Cardiac septum (tissue), 1 donor: Measurements from ENCODE around the gene MTCH2. TPM values are rescaled to one million over a fixed set of nuclear protein-coding genes. Genes with fewer than 3 reads are reported as not detected.
"Not testable (repeated sequence)": the region's sequence is repeated elsewhere in the genome, so short reads cannot be mapped to it uniquely, and the experiment has no call there.

Experiments
- DNase-seq: peaks from one replicate; pipeline ENCODE4 v3.0.0-alpha.2; 2020; ENCODE audit warnings: low spot score
- intact Hi-C: fragments of 100-400 bp; cut with DNase I; formaldehyde crosslinking; loops from one replicate; pipeline ENCODE4 v1.14.0; 2022
- long read RNA-seq: library from polyadenylated mRNA; unstranded; transcript quantifications from one replicate; pipeline ENCODE4 v2.0.0, GENCODE V29; 2021
- total RNA-seq: library from RNA; stranded (reverse); fragmentation: NEBNext Ultra II Directional; extraction: Animal tissue kit (Norgen Biotek cat#: 25700); gene quantifications from one replicate; pipeline ENCODE4 v1.2.1, GENCODE V29; 2021
- donor health status: DM: no; HTN: no; CAD: no.

The MTCH2 gene
- total RNA-seq, result 77.4 TPM
- long read RNA-seq, transcript MTCH2-201 (13 exons, 2,587 nt), result major isoform, 86 of 111 reads
- long read RNA-seq, partial matches to known transcripts, result 6 of 111 reads
- long read RNA-seq, other reads (novel, unspliced or antisense), result 19 of 111 reads

GRCh38 chr11:47642099-47642855, at the start of gene MTCH2:
TSS of gene MTCH2 (minus strand) at chr11:47642559. CDS start at chr11:47642465, 94 bp downstream.
- intact Hi-C loops, result loop anchor here (2.0 kb wide), 1 partner anchor 207 kb away; the partner anchor contains the start of gene NUP160
- DNase-seq, result peak; percentile 98

- no peak for DNase-seq
- intact Hi-C loops, result no loop called here
These were observed 49.6 kb upstream of the MTCH2 start for GRCh38 chr11:47691979-47692378.

- intact Hi-C loops, result no loop called here
- DNase-seq, result no peak
These were observed 47.1 kb upstream of the MTCH2 start for GRCh38 chr11:47689480-47689879.

GRCh38 chr11:47688991-47689390, 46.6 kb upstream of the MTCH2 start:
- intact Hi-C loops, result no loop called here
- no peak for DNase-seq

- intact Hi-C loops, result no loop called here
- peak; percentile 26 for DNase-seq
These were observed 45.8 kb upstream of the MTCH2 start for GRCh38 chr11:47688111-47688510.

- DNase-seq, intact Hi-C loops: not testable (repeated sequence)
These were observed 44.3 kb upstream of the MTCH2 start for GRCh38 chr11:47686704-47687103.

GRCh38 chr11:47686151-47686550, 43.8 kb upstream of the MTCH2 start:
- no peak for DNase-seq
- intact Hi-C loops, result no loop called here

- intact Hi-C loops, result no loop called here
- no peak for DNase-seq
These were observed 33.5 kb upstream of the MTCH2 start for GRCh38 chr11:47675851-47676250.

- no peak for DNase-seq
- intact Hi-C loops, result no loop called here
These were observed 29.9 kb upstream of the MTCH2 start for GRCh38 chr11:47672283-47672730.

GRCh38 chr11:47669856-47670255, 27.5 kb upstream of the MTCH2 start:
- intact Hi-C loops, result no loop called here
- DNase-seq, result peak; percentile 15

- intact Hi-C loops, result no loop called here
- DNase-seq, result no peak
These were observed 26.3 kb upstream of the MTCH2 start for GRCh38 chr11:47668665-47669064.

GRCh38 chr11:47667555-47667954, 25.2 kb upstream of the MTCH2 start:
- DNase-seq, result no peak
- intact Hi-C loops, result no loop called here

- intact Hi-C loops, result no loop called here
- peak; percentile 71 for DNase-seq
These were observed 24.8 kb upstream of the MTCH2 start for GRCh38 chr11:47667135-47667534.

- intact Hi-C loops, result not testable (repeated sequence)
- DNase-seq, result peak; percentile 7
These were observed 22.6 kb upstream of the MTCH2 start for GRCh38 chr11:47664936-47665335.

GRCh38 chr11:47661245-47661644, 18.9 kb upstream of the MTCH2 start:
- no peak for DNase-seq
- intact Hi-C loops, result no loop called here

GRCh38 chr11:47659276-47659675, 16.9 kb upstream of the MTCH2 start:
- intact Hi-C loops, result no loop called here
- no peak for DNase-seq

- no peak for DNase-seq
- intact Hi-C loops, result no loop called here
These were observed 14.0 kb upstream of the MTCH2 start for GRCh38 chr11:47656260-47656885.

GRCh38 chr11:47651818-47652469, 9.6 kb upstream of the MTCH2 start:
- DNase-seq, result no peak
- intact Hi-C loops, result no loop called here

- DNase-seq, result no peak
- intact Hi-C loops, result no loop called here
These were observed 6.9 kb upstream of the MTCH2 start for GRCh38 chr11:47649276-47649675.

- intact Hi-C loops, result no loop called here
- no peak for DNase-seq
These were observed 3.7 kb upstream of the MTCH2 start for GRCh38 chr11:47646019-47646418.
